Neural progenitor cell (in vitro differentiated cells): ENCODE data around the gene ASRGL1.
"Not testable (repeated sequence)": the region's sequence is repeated elsewhere in the genome, so short reads cannot be mapped to it uniquely, and the experiment has no call there.

Source experiments
- EZH2 ChIP-seq: fragments of 200-600 bp; sonication (generic); IDR thresholded peaks from 2 replicates; pipeline ENCODE4 v1.6.1; 2017; ENCODE audit warnings: antibody characterized with exemption, mild to moderate bottlenecking, moderate library complexity
- EZH2phosphoT487 ChIP-seq: fragments of 200-600 bp; sonication (generic); IDR thresholded peaks from 2 replicates; pipeline ENCODE4 v1.6.1; 2017; ENCODE audit warnings: antibody characterized with exemption
- TF ChIP-seq, protein P1 (sequence below): fragments of 200-600 bp; sonication (generic); IDR thresholded peaks from 2 replicates; pipeline ENCODE4 v1.5.1; 2017; ENCODE audit warnings: antibody characterized with exemption, mild to moderate bottlenecking

- TF ChIP-seq, protein P1, sequence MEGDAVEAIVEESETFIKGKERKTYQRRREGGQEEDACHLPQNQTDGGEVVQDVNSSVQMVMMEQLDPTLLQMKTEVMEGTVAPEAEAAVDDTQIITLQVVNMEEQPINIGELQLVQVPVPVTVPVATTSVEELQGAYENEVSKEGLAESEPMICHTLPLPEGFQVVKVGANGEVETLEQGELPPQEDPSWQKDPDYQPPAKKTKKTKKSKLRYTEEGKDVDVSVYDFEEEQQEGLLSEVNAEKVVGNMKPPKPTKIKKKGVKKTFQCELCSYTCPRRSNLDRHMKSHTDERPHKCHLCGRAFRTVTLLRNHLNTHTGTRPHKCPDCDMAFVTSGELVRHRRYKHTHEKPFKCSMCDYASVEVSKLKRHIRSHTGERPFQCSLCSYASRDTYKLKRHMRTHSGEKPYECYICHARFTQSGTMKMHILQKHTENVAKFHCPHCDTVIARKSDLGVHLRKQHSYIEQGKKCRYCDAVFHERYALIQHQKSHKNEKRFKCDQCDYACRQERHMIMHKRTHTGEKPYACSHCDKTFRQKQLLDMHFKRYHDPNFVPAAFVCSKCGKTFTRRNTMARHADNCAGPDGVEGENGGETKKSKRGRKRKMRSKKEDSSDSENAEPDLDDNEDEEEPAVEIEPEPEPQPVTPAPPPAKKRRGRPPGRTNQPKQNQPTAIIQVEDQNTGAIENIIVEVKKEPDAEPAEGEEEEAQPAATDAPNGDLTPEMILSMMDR, result not testable (repeated sequence)
- TF ChIP-seq EZH2, EZH2phosphoT487: not testable (repeated sequence)
Measured at GRCh38 chr11:62336949-62337302, 322 bp upstream of the ASRGL1 start.
